ENCODE results near the gene TMEM11. TPM values are rescaled to one million over a fixed set of nuclear protein-coding genes. Genes with fewer than 3 reads are reported as not detected.

The TMEM11 gene
- total and polyA plus RNA-seq, 2 of the 8 experiments (the other 6 are each of a cell fraction or from before 2014, with no cell fraction given), result 33.3 to 90.4 TPM

GRCh38 chr17:21194226-21194625, 19.7 kb downstream of the TMEM11 start:
- H2BK120ac ChIP-seq (replicated peaks; ENCODE audit: low read depth, low read length), result no peak overlapping the region
- H3K27me3 ChIP-seq (replicated peaks in 1 of 4; ENCODE audit: control insufficient read depth in 3 of 4, extremely low read depth in 1 of 4, insufficient read depth in 3 of 4, low read length in 3 of 4), result no peaks in the 10 kb centered on the region
- POLR2A ChIA-PET (ENCODE audit: partially characterized antibody), result interaction anchor here (0.9 to 3.2 kb wide), 2 partner anchors 8 to 19 kb away, joined by 5 to 9 read pairs; no protein-coding TSS in a partner anchor
- H2BK5ac ChIP-seq (ENCODE audit: low read depth, low read length), result no peak overlapping the region
- H4K20me1 ChIP-seq (replicated peaks in 1 of 2; ENCODE audit: control insufficient read depth in 1 of 2, insufficient read depth in 2 of 2, low read length in 2 of 2), result peaks cover 9 to 16% of the 10 kb centered on the region in 2 experiments
- peaks cover 9 to 23% (median 11%) of the 10 kb centered on the region in 4 experiments; a peak in 7 of 8 replicates for H3K36me3 ChIP-seq (ENCODE audit: control insufficient read depth in 2 of 4, insufficient read depth in 4 of 4, low read length in 3 of 4)
- CTCF ChIA-PET (ENCODE audit: partially characterized antibody), result interaction anchor here (1.1 to 2.0 kb wide), 5 partner anchors 17 to 143 kb away, joined by 3 to 5 read pairs (median 4); no protein-coding TSS in a partner anchor
- no peak overlapping the region for H3K23ac ChIP-seq (ENCODE audit: insufficient read length)
- H3K23me2 ChIP-seq (ENCODE audit: low read depth, low read length), result no peaks in the 10 kb centered on the region
- peaks cover 14% of the 10 kb centered on the region; the same call in 1 of the 2 replicates for H3K79me1 ChIP-seq (ENCODE audit: low read depth, low read length)
- H3K79me2 ChIP-seq (ENCODE audit: control insufficient read depth in 1 of 2, insufficient read depth in 2 of 2, low read length in 2 of 2), result peaks cover 3 to 15% of the 10 kb centered on the region in 2 experiments; a peak in 3 of 4 replicates
- H3K27ac ChIP-seq (ENCODE audit: low read depth, low read length), result no peak overlapping the region
- no peak overlapping the region for H4K8ac ChIP-seq (ENCODE audit: extremely low read depth, insufficient read depth, low read length)
- no peaks in the 10 kb centered on the region for H3K9me3 ChIP-seq (ENCODE audit: insufficient read depth in 2 of 2, low read depth in 1 of 2, low read length in 1 of 2)
- peaks cover under 1 to 9% (median 2%) of the 10 kb centered on the region in 4 experiments; a peak in 6 of 7 replicates for H3K4me1 ChIP-seq (replicated peaks in 1 of 4; ENCODE audit: control insufficient read depth in 3 of 4, insufficient read depth in 4 of 4, low read length in 3 of 4)
- H3K4ac ChIP-seq (replicated peaks; ENCODE audit: insufficient read length, low read depth, low read length), result no peak overlapping the region
- H3K9ac ChIP-seq (replicated peaks in 1 of 4; ENCODE audit: extremely low read depth in 1 of 4, low read depth in 3 of 4, low read length in 3 of 4), result no peak overlapping the region
- H3K56ac ChIP-seq (replicated peaks; ENCODE audit: insufficient read length, low read depth, low read length), result no peak overlapping the region
- DNase-seq (ENCODE audit: low read depth in 1 of 2, low spot score in 2 of 2), result no peak
- H3K14ac ChIP-seq (ENCODE audit: insufficient read length), result no peak overlapping the region
- no peak overlapping the region for H4K91ac ChIP-seq (replicated peaks; ENCODE audit: insufficient read length, low read length)
- H3K4me2 ChIP-seq (ENCODE audit: insufficient read depth in 1 of 2, low read depth in 2 of 2, low read length in 2 of 2), result no peak overlapping the region
- no peak overlapping the region for H2BK20ac ChIP-seq (ENCODE audit: low read length)
- H4K5ac ChIP-seq (ENCODE audit: insufficient read length, low read depth, low read length), result no peak overlapping the region
- WGBS, 2 experiments (ENCODE audit: extremely low coverage in 1 of 2, insufficient coverage in 1 of 2, insufficient read length in 1 of 2, insufficient replicate concordance in 2 of 2, low coverage in 1 of 2, low lambda C conversion rate in 2 of 2, missing lambda C conversion rate in 1 of 2), result 83% methylated on average over 8 of the region's 8 CpGs; no CpG with 5 or more reads in 1 of the 2 experiments
- no peak overlapping the region for H2AFZ ChIP-seq (ENCODE audit: low read length)
- no peak overlapping the region for H2BK12ac ChIP-seq (ENCODE audit: low read depth, low read length)
- no peak overlapping the region for H2BK15ac ChIP-seq (ENCODE audit: low read length)
- H3K4me3 ChIP-seq (ENCODE audit: extremely low read depth in 1 of 4, insufficient read depth in 2 of 4, low read depth in 3 of 4, low read length in 4 of 4), result no peak overlapping the region
- H2AK5ac ChIP-seq (ENCODE audit: low read depth, low read length), result no peak overlapping the region
- FAIRE-seq, result no peak
- no peak overlapping the region for H3K18ac ChIP-seq (ENCODE audit: extremely low read depth, low read length)
- no peak for TF ChIP-seq FOSL1 (IDR thresholded peaks at IDR 0.05; ENCODE audit: insufficient read depth, low read depth, low read length)

All from H1 (cell line).